ENCODE data around the gene FAAP100.

FAAP100 gene

GRCh38 chr17:81526662-81527571 lies 25.2 kb downstream of the FAAP100 start:
- DNase-seq (ENCODE audit: extremely low read depth in 1 of 2, low read depth in 1 of 2): no peak

DNA sequence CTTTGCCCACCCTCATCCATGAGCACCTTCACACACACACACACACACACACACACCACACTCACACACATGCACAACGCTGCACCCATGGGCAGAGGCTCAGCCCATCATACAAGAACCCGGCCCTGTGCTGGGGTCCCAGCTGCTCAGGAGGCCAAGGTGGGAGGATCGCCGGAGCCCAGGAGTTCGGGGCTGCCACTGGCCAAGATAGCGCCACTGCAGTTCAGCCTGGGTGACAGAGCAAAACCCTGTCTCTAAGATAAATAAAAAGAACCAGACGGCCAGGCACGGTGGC lies 27.3 kb downstream of the FAAP100 start:
- DNase-seq (ENCODE audit: extremely low read depth in 1 of 2, low read depth in 1 of 2): no peak

- DNase-seq (ENCODE audit: extremely low read depth in 1 of 2, low read depth in 1 of 2): no peak
Measured at GRCh38 chr17:81524039-81524864, 27.9 kb downstream of the FAAP100 start.

GRCh38 chr17:81523402-81524038 lies 28.6 kb downstream of the FAAP100 start:
- DNase-seq (ENCODE audit: extremely low read depth in 1 of 2, low read depth in 1 of 2): no peak

DNA sequence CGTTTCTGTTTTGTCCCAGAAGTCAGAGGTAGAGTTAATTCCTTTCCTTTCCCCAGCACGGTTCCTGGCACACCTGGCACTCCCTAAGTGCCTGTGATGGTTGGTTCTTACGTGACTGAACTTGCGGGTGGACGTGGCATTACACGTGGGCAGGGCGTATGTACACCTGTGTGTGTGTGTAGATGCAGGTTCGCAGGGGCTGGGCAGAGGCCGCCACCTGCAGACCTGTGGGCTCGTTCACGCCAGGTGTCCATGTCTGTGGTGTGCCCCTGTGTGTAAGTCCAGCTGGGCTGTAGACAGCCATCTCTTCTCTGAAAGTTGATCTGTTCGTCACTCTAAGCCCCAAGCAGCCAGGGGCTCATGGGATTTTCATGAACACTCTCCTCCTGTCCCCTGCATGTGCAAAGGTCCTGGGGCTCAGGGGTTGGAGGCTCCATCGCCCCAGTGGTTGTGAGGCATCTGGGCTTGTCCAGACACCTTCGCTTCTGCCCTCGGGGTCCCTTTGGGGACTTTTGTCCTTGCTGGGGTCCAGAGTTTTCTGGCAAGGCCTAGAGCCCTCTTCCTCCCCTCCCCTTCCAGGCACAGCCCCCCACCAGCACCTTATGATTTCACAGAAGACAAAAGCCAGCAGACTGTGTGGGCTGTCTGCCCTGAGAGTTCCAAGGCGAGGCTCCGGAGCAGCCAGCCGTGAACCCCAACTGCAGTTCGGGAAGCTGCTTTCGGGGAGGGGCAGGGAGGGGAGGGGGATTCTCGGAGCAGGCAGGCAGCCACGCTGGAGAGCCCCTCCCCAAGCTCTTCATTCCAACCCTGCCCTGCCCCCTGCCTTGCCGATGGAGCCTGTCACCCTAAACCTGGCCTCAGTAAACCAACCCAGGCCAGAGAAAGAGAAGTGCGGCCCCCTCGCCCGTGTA lies 29.4 kb downstream of the FAAP100 start:
- DNase-seq (ENCODE audit: extremely low read depth in 1 of 2, low read depth in 1 of 2): no peak

GRCh38 chr17:81520021-81520901 lies 31.9 kb downstream of the FAAP100 start:
- no peak for DNase-seq (ENCODE audit: extremely low read depth in 1 of 2, low read depth in 1 of 2)

GRCh38 chr17:81519284-81520020 lies 32.7 kb downstream of the FAAP100 start:
- DNase-seq (ENCODE audit: extremely low read depth in 1 of 2, low read depth in 1 of 2): peak in 1 of 2 donors; percentile 47

DNA sequence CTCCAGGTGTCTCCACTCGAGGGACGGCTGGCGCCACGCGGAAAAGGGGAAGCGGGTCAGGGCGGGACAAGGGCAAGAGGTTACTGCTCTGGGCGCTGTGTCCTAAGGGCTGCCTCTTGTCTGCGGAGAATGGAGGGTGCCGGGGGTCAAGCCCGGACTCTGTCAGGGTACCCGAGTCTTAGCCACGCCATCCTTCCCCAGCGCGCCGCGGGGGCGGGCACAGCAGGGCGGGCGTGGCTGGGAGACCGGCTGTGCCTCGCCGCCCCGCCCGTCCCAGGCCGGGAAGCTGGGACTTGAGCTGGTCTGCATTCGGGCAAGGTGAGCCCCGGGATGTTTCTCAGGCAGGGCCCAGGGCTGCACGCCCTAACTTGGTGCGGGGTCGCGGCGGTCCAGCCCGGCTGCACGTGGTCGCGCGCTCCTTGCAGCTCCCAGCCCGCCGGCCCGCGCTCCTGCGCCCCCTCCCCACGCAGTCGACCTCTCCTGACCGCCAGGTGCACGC lies 33.3 kb downstream of the FAAP100 start:
- DNase-seq (ENCODE audit: extremely low read depth in 1 of 2, low read depth in 1 of 2): no peak

- no peak for DNase-seq (ENCODE audit: extremely low read depth in 1 of 2, low read depth in 1 of 2)
Measured at GRCh38 chr17:81518113-81518784, 33.9 kb downstream of the FAAP100 start.

DNA sequence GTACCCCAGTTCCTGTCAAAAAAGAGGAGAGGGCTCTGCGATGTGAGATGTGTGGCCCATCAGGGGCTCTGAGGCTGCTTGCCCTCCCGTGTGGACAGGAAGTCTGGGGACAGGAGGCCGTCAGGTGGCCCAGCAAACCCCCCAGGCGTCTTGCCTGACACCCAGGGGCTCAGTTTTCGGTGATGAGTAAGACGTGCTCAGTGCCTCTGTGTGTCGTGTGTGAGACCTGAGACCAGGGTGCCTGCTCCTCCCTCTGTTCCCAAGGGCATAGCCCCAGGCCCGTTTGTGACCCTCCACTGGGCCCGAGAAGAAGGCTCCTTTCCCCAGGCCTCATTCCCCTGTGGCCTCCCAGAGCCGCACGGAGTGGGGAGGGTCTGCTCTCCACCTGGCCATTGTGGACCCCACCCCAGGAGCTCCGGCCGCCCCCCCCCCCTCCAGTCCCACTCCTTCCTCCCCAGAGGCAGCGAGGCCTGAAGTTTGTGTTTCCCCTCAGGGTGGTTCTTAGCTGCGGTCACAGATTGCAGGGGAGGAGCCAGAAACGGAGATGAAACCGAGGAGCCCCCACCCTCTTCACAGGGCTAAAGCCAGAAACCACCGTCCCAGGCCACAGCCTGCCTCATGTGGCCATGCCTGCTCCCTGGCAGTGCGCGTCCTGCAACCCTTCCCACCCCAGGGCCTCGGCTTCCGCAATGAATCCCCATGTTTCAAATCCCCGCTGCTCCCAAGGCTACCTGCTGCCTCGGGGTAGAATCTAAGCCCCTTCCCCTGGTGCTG lies 34.6 kb downstream of the FAAP100 start:
- DNase-seq (ENCODE audit: extremely low read depth in 1 of 2, low read depth in 1 of 2): no peak

- no peak for DNase-seq (ENCODE audit: extremely low read depth in 1 of 2, low read depth in 1 of 2)
Measured at GRCh38 chr17:81517009-81517338, 35.2 kb downstream of the FAAP100 start.

DNA sequence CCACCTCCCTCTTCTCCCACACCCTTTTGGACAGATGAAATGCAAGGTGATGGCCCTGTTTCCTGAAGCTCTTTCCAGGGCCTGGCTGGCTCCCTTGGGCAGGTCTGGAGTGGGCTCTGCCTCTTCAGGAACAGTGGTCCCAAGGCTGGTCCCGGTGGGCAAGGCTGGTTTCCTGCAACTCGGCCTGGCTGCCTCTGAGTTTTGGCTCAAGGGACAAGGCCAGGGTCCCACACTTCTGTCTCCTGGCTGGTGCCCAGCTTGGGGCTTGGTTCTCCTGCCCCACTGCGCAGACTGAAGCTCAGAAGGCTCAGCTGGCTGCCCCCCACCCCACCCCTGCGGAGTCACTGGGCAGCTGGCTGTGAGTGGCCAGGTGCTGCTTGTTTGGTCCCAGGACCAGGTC lies 35.7 kb downstream of the FAAP100 start:
- no peak for DNase-seq (ENCODE audit: extremely low read depth in 1 of 2, low read depth in 1 of 2)

DNA sequence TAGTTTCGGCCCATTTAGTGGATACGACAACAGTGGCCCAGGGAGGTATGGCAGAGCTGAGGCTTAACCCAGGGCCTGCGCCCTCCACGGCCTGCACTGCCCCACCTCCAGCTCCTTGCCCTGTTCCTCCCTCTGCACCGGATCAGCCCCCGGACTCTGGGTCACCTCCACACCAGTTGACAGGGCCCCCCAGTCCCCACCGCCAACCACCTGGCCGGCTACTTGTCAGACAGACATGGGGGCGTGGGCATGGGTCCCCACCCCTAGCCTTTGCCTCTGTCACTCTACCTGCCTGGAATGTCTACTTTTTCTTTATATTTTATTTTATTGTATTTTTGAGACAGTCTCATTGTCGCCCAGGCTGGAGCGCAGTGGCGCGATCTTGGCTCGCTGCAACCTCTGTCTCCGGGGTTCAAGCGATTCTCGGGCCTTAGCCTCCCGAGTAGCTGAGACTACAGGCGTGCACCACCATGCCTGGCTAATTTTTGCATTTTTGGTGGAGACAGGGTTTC lies 36.6 kb downstream of the FAAP100 start:
- no peak for DNase-seq (ENCODE audit: extremely low read depth in 1 of 2, low read depth in 1 of 2)

- DNase-seq (ENCODE audit: extremely low read depth in 1 of 2, low read depth in 1 of 2): peak in 1 of 2 donors; percentile 70
Measured at GRCh38 chr17:81514739-81515529, 37.2 kb downstream of the FAAP100 start.

DNA sequence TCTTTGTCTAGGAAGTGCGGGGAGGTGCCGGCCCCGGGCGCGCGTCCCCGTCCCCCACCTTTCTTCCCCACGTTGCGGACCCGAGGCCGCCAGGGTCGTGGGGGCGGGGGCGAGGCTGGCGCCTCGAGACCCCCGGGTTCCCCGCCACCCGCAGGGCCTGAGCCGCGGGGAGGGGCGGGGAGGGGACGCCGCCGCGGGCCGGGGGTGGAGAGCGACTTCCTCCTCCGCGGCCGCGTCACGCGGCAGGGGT lies 37.7 kb downstream of the FAAP100 start:
- DNase-seq (ENCODE audit: extremely low read depth in 1 of 2, low read depth in 1 of 2): no peak

GRCh38 chr17:81513753-81514488 lies 38.2 kb downstream of the FAAP100 start:
- no peak for DNase-seq (ENCODE audit: extremely low read depth in 1 of 2, low read depth in 1 of 2)
